Measurements from ENCODE around the gene SLC18A2. TPM values are rescaled to one million over a fixed set of nuclear protein-coding genes. Genes with fewer than 3 reads are reported as not detected.
"Not testable (repeated sequence)": the region's sequence is repeated elsewhere in the genome, so short reads cannot be mapped to it uniquely, and the experiment has no call there.

Gene SLC18A2
- polyA plus RNA-seq, 3 donors = 0.14 TPM; not detected in 2

DNA sequence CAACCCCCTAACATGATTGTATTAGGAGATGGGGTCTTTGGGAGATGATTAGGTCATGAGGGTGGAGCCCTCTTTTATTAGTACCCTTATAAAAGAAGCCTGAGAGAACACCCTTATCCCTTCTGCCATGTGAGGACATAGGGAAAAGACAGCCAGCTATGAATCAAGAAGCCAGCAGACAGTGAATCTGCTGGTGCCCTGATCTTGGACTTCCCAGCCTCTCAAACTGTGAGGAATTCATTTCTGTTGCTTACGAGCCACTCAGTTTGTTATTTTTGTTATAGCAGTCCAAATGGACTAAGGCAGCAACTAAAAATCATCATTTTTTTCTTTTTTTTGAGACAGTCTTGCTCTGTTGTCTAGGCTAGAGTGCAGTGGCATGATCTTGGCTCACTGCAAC is 59.8 kb downstream of the SLC18A2 start:
- TF ChIP-seq, protein P1, sequence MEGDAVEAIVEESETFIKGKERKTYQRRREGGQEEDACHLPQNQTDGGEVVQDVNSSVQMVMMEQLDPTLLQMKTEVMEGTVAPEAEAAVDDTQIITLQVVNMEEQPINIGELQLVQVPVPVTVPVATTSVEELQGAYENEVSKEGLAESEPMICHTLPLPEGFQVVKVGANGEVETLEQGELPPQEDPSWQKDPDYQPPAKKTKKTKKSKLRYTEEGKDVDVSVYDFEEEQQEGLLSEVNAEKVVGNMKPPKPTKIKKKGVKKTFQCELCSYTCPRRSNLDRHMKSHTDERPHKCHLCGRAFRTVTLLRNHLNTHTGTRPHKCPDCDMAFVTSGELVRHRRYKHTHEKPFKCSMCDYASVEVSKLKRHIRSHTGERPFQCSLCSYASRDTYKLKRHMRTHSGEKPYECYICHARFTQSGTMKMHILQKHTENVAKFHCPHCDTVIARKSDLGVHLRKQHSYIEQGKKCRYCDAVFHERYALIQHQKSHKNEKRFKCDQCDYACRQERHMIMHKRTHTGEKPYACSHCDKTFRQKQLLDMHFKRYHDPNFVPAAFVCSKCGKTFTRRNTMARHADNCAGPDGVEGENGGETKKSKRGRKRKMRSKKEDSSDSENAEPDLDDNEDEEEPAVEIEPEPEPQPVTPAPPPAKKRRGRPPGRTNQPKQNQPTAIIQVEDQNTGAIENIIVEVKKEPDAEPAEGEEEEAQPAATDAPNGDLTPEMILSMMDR (IDR thresholded peaks at IDR 0.05) = no peak
- H3K36me3 Mint-ChIP-seq = peaks cover 28 to 40% of the 10 kb centered on the region in 2 donors

DNA sequence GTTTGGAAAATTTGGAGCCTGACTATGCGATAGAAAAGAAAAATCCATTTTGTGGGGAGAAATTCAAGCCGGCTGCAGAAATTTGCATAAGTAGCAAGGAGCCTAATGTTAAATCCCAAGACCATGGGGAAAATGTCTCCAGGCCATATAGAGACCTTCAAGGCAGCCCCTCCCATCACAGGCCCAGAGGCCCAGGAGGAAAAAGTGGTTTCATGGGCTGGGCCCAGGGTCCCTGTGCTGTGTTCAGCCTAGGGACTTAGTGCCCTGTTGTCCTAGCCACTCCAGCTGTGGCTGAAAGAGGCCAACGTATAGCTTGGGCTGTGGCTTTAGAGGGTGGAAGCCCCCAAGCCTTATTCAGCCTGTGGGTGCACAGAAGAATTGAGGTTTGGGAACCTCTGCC is 62.5 kb downstream of the SLC18A2 start:
- DNase-seq; H3K9me3 ChIP-seq (replicated peaks in 1 of 2; ENCODE audit: control insufficient read depth in 1 of 2, insufficient read depth in 1 of 2, low read length in 2 of 2); intact Hi-C loops (cut with micrococcal nuclease); H3K27me3 ChIP-seq (ENCODE audit: control insufficient read depth in 2 of 2, insufficient read depth in 2 of 2, low read length in 2 of 2); H3K4me1 Mint-ChIP-seq; H3K4me2 ChIP-seq (replicated peaks; ENCODE audit: extremely low read depth, low read length, poor library complexity, severe bottlenecking); H3K4me3 ChIP-seq (replicated peaks in 1 of 3; ENCODE audit: low read depth in 2 of 3, low read length in 3 of 3); H3K4me3 Mint-ChIP-seq; H3K27ac Mint-ChIP-seq; H3K27ac ChIP-seq (ENCODE audit: low read depth in 1 of 2, low read length in 2 of 2); H3K9ac ChIP-seq (ENCODE audit: insufficient read depth, low read length, poor library complexity, severe bottlenecking); H2AFZ ChIP-seq (ENCODE audit: insufficient read depth, low read depth, low read length, poor library complexity, severe bottlenecking); H3K4me1 ChIP-seq (ENCODE audit: control insufficient read depth in 1 of 2, insufficient read depth in 2 of 2, low read length in 2 of 2); H3K27me3 Mint-ChIP-seq (ENCODE audit: low read depth in 3 of 3): not testable (repeated sequence)
- Histone ChIP-seq H3K36me3 (replicated peaks in 1 of 2; ENCODE audit: control insufficient read depth in 1 of 2, insufficient read depth in 2 of 2, low read length in 2 of 2) (peaks cover 0 to 26% of the 10 kb centered on the region in 2 donors), H3K79me2 (ENCODE audit: insufficient read depth, low read length) (peaks cover 28% of the 10 kb centered on the region), H4K20me1 (ENCODE audit: insufficient read depth, low read length) (peaks cover 34% of the 10 kb centered on the region)
- H3K36me3 Mint-ChIP-seq = peaks cover 33 to 44% of the 10 kb centered on the region in 2 donors
- WGBS (ENCODE audit: insufficient coverage) = 100% methylated on average over 3 of the region's 3 CpGs
- H3K9me3 Mint-ChIP-seq = peaks cover 10 to 18% (median 13%) of the 10 kb centered on the region in 7 donors

More for the DNA sequence above, 59.8 kb downstream of the SLC18A2 start:
- no peaks in the 10 kb centered on the region for H3K4me1 ChIP-seq (ENCODE audit: control insufficient read depth in 1 of 2, insufficient read depth in 2 of 2, low read length in 2 of 2)
- H3K9me3 ChIP-seq (replicated peaks in 1 of 2; ENCODE audit: control insufficient read depth in 1 of 2, insufficient read depth in 1 of 2, low read length in 2 of 2) = peaks cover 5 to 8% of the 10 kb centered on the region in 2 donors
- H3K4me3 ChIP-seq (replicated peaks in 1 of 3; ENCODE audit: low read depth in 2 of 3, low read length in 3 of 3) = no peak overlapping the region
- Mint-ChIP-seq H3K27me3 (ENCODE audit: low read depth in 3 of 3) (no peaks in the 10 kb centered on the region), H3K4me1 (peaks cover 2% of the 10 kb centered on the region), H3K27ac (no peak overlapping the region), H3K9me3 (peaks cover 10 to 18% (median 13%) of the 10 kb centered on the region in 7 donors), H3K4me3 (no peak overlapping the region)
- no peaks in the 10 kb centered on the region for H3K27me3 ChIP-seq (ENCODE audit: control insufficient read depth in 2 of 2, insufficient read depth in 2 of 2, low read length in 2 of 2)
- no peak overlapping the region for H3K9ac ChIP-seq (ENCODE audit: insufficient read depth, low read length, poor library complexity, severe bottlenecking)
- WGBS (ENCODE audit: insufficient coverage) = no CpG with 5 or more reads among the region's 1 CpG
- no peak for DNase-seq
- intact Hi-C loops (cut with micrococcal nuclease) = no loop called here
- H3K4me2 ChIP-seq (replicated peaks; ENCODE audit: extremely low read depth, low read length, poor library complexity, severe bottlenecking) = no peak overlapping the region
- no peak overlapping the region for H3K27ac ChIP-seq (ENCODE audit: low read depth in 1 of 2, low read length in 2 of 2)
- H3K36me3 ChIP-seq (replicated peaks in 1 of 2; ENCODE audit: control insufficient read depth in 1 of 2, insufficient read depth in 2 of 2, low read length in 2 of 2) = peaks cover 0 to 24% of the 10 kb centered on the region in 2 donors
- no peak overlapping the region for H2AFZ ChIP-seq (ENCODE audit: insufficient read depth, low read depth, low read length, poor library complexity, severe bottlenecking)
- H4K20me1 ChIP-seq (ENCODE audit: insufficient read depth, low read length) = peaks cover 36% of the 10 kb centered on the region
- H3K79me2 ChIP-seq (ENCODE audit: insufficient read depth, low read length) = peaks cover 22% of the 10 kb centered on the region
